NK-92 (cell line): ENCODE measurements around the gene ZNF141.
A peak's percentile ranks its signal among the peaks of the same experiment; 100 is the strongest.
"Not testable (repeated sequence)": the region's sequence is repeated elsewhere in the genome, so short reads cannot be mapped to it uniquely, and the experiment has no call there.

Source experiments
- DNase-seq: peaks from one replicate; lab custom pipeline; 2025; ENCODE audit not compliant: unreplicated experiment; lab: John Stamatoyannopoulos, UW

Gene ZNF141

GRCh38 chr4:337143-337931, at the start of gene ZNF141:
Gene ZNF141 (plus strand): TSS chr4:337814. CDS start chr4:337984, 170 bp downstream.
- peak; percentile 75 for DNase-seq

- DNase-seq = no peak
Measured at GRCh38 chr4:288891-289290, 48.7 kb upstream of the ZNF141 start.

- no peak for DNase-seq
Measured at GRCh38 chr4:294732-295131, 42.9 kb upstream of the ZNF141 start.

GRCh38 chr4:302381-302780, 35.2 kb upstream of the ZNF141 start:
- no peak for DNase-seq

- DNase-seq = not testable (repeated sequence)
Measured at GRCh38 chr4:304516-304915, 33.1 kb upstream of the ZNF141 start.

- no peak for DNase-seq
Measured at GRCh38 chr4:304969-305680, 32.5 kb upstream of the ZNF141 start, which contains the start of gene ZNF732. Gene ZNF732 (minus strand): TSS chr4:305474. CDS start chr4:305310, 164 bp downstream.

GRCh38 chr4:306551-306961, 31.1 kb upstream of the ZNF141 start:
- no peak for DNase-seq

GRCh38 chr4:309807-310206, 27.8 kb upstream of the ZNF141 start:
- no peak for DNase-seq

GRCh38 chr4:314296-314903, 23.2 kb upstream of the ZNF141 start:
- no peak for DNase-seq

- no peak for DNase-seq
Measured at GRCh38 chr4:328729-329128, 8.9 kb upstream of the ZNF141 start.

GRCh38 chr4:335515-335914, 2.1 kb upstream of the ZNF141 start:
- no peak for DNase-seq

- no peak for DNase-seq
Measured at GRCh38 chr4:336099-336892, 1.3 kb upstream of the ZNF141 start.

GRCh38 chr4:336893-337142, 796 bp upstream of the ZNF141 start:
- no peak for DNase-seq

- no peak for DNase-seq
Measured at GRCh38 chr4:337932-338758, 531 bp downstream of the ZNF141 start.

GRCh38 chr4:338759-339097, 1.1 kb downstream of the ZNF141 start:
- no peak for DNase-seq

GRCh38 chr4:340011-340410, 2.4 kb downstream of the ZNF141 start:
- no peak for DNase-seq

GRCh38 chr4:373062-373839, 35.6 kb downstream of the ZNF141 start:
- DNase-seq = no peak

GRCh38 chr4:374298-375160, 36.9 kb downstream of the ZNF141 start:
- no peak for DNase-seq
